Activated CD4-positive, alpha-beta T cell treated with anti-CD3 and anti-CD28 coated beads for 36 hours (primary cell): ENCODE results near the gene TMEM60. TPM values are rescaled to one million over a fixed set of nuclear protein-coding genes. Genes with fewer than 3 reads are reported as not detected.
A peak's percentile ranks its signal among the peaks of the same experiment; 100 is the strongest.
"Not testable (repeated sequence)": the region's sequence is repeated elsewhere in the genome, so short reads cannot be mapped to it uniquely, and the experiment has no call there.

Experiments
- ATAC-seq: fragments of 200-7000 bp; cut with Tn5 transposase; one replicate; pipeline ENCODE4 v1.10.0; 2021; ENCODE audit warnings: mild to moderate bottlenecking, moderate library complexity
- CTCF ChIA-PET: fragments of 350-600 bp; sonication (Branson Sonifier 250); formaldehyde crosslinking; loops from one replicate; lab custom pipeline; 2021; ENCODE audit warnings: antibody characterized with exemption; lab: Charles Lee
- POLR2A ChIA-PET: fragments of 350-600 bp; sonication (Branson Sonifier 250); formaldehyde crosslinking; loops from one replicate; lab custom pipeline; 2021; ENCODE audit warnings: antibody characterized with exemption, inconsistent platforms; lab: Charles Lee
- DNase-seq: peaks from one replicate; pipeline ENCODE4 v3.0.0-alpha.2; 2020
- H3K27ac Mint-ChIP-seq: one replicate; pipeline ENCODE4 v1.8.0; 2021; ENCODE audit warnings: mixed read lengths
- H3K27me3 Mint-ChIP-seq: one replicate; pipeline ENCODE4 v1.8.0; 2021; ENCODE audit warnings: mixed read lengths
- H3K36me3 Mint-ChIP-seq: one replicate; pipeline ENCODE4 v1.8.0; 2021; ENCODE audit warnings: low read depth, mixed read lengths
- H3K4me1 Mint-ChIP-seq: one replicate; pipeline ENCODE4 v1.8.0; 2021; ENCODE audit warnings: mixed read lengths
- H3K4me3 Mint-ChIP-seq: one replicate; pipeline ENCODE4 v1.8.0; 2021; ENCODE audit warnings: mild to moderate bottlenecking, moderate library complexity, mixed read lengths
- H3K9me3 Mint-ChIP-seq: one replicate; pipeline ENCODE4 v1.8.0; 2021; ENCODE audit warnings: low read depth, mixed read lengths
- intact Hi-C, 2 experiments: fragments of 100-400 bp; cut with DNase I in 1 of 2; cut with micrococcal nuclease in 1 of 2; formaldehyde crosslinking; loops; one replicate each; pipeline versions ENCODE4 v1.14.2 to v1.15.1; 2022 to 2024; cut with DNase I, micrococcal nuclease
- total RNA-seq, 2 experiments: library from RNA; stranded (reverse); gene quantifications; one replicate each; pipeline ENCODE4 v1.2.3, GENCODE V29; 2021

The TMEM60 gene, protein sequence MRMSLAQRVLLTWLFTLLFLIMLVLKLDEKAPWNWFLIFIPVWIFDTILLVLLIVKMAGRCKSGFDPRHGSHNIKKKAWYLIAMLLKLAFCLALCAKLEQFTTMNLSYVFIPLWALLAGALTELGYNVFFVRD
- 10 to 100 TPM in 1 of 2 experiments, 1 to 10 TPM in 1; 7.9 to 10.1 TPM for total RNA-seq

DNA sequence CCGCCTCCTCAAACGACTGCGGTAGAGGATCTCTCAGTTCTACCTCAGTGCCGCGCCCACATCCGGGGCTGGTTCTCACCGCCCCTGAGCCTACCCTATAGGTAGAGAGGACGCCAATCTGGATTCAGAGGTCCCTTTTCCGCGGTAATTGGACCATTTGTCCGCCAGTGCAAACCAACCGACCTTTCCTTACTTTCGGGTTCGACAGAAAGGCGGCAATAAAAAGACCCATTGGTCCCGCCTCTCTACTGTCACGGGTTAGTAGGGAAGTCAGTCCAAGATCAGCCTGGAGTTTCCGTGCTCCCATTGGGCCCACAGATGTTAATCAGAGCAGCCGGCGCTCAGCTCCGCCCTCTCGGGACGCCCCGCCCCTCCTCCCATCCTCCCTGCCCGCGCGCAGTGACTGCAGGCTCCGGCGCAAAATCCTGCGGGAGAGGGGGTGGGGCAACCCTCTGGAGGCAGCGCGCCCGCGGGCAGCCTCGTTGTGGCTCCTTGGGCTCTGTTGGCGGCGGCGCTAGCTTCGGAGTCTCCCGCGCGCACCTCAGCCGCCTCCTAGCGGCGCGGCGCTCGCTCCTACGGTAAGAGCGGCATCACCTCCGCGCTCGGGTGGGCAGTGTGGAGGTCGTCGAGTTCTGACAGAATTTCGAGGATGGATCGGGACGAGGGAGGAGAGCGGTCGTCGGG, at the start of gene TMEM60, which contains the start of gene PHTF2:
Gene TMEM60, minus strand, starts transcription at position 41 of the 684 bp plus-strand sequence. CDS start 4,061 bp downstream, outside the sequence.
Gene PHTF2, plus strand, starts transcription at position 380 of the 684 bp plus-strand sequence.
- H3K4me1 Mint-ChIP-seq: peaks cover 68% of the 10 kb centered on the region
- H3K27ac Mint-ChIP-seq: peak within 1 kb of the TSS; percentile 94
- DNase-seq (peak; percentile 96), ATAC-seq (peak; percentile 93)
- H3K4me3 Mint-ChIP-seq: peak within 1 kb of the TSS; percentile 83
- H3K36me3 Mint-ChIP-seq: peaks cover 17% of the 10 kb centered on the region
- intact Hi-C loops: loop anchor here (1.0 to 5.0 kb wide), 9 partner anchors 33 to 1406 kb away; partner anchors contain the start of genes RSBN1L (in 2 of the 2) and PTPN12 (in 1 of the 2)
- H3K27me3 Mint-ChIP-seq: no peaks in the 10 kb centered on the region
- no peaks in the 10 kb centered on the region for H3K9me3 Mint-ChIP-seq
- CTCF ChIA-PET: interaction anchor here (0.7 to 2.2 kb wide), 10 partner anchors 12 to 382 kb away, joined by 3 to 7 read pairs (median 3); partner anchors contain the start of gene GSAP
- POLR2A ChIA-PET: interaction anchor here (1.0 to 1.2 kb wide), 2 partner anchors 77 to 103 kb away, joined by 3 to 4 read pairs; no protein-coding TSS in a partner anchor

DNA sequence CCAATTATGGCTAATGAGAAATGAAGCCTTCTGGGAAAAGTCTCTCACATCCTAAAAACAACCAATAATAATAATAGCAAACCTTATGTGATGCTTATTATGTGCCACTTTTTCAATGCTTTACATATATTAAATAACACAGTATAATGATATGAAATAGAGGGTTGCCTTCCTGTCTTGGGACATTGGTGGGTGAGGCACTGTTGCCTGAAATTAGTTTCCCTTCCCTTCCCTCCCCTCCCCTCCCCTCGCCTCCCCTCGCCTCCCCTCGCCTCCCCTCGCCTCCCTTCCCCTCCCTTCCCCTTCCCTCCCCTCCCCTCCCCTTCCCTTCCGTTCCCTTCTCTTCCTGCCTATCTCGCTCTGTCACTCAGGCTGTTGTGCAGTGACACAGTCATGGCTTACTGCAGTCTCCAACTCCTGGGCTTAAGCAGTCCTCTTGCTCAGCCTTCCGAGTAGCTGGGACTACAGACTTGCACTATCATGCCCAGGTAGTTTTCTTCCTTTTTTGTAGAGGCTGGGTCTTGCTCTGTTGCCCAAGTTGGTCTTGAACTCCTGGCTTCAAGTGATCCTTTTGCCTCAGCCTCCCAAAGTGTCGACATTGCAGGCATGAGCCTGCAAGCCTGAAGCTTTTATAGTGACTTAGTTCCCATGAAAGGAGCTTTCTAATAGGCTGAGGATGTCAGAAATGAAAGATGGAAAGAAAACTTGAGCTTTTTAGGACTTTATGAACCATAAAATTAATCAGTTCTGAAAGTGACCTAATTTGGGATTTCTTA, 48.3 kb upstream of the TMEM60 start:
- CTCF ChIA-PET: interaction anchor here (1.2 kb wide), 1 partner anchor 87 kb away, joined by 4 read pairs; no protein-coding TSS in a partner anchor
- H3K36me3 Mint-ChIP-seq: peaks cover 15% of the 10 kb centered on the region
- H3K27me3 Mint-ChIP-seq: no peaks in the 10 kb centered on the region

DNA sequence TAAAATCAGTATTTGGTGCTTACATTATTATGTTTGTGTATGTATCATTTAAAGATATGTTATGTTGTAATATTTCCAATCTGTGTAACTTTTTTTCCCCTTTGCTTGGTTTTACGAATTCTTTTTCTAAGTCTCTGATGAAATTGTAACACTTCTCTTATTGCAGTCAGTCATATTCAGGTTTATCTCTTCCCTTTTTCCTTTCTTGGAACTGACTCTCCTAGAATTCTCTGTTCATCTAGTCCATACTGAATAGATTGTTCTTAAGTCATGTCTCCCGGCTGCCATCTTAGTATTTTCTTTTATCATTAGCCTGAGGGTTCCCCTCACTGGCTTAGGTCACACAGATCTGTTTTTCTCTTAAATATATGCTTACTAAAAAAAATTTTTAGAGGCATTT, 45.0 kb upstream of the TMEM60 start:
- H3K4me3 Mint-ChIP-seq: no peak overlapping the region

More for the DNA sequence above, 48.3 kb upstream of the TMEM60 start:
- no peak for DNase-seq
- intact Hi-C loops: no loop called here
- Mint-ChIP-seq H3K4me3 (no peak overlapping the region), H3K9me3 (no peaks in the 10 kb centered on the region), H3K4me1 (peaks cover 19% of the 10 kb centered on the region), H3K27ac (no peak overlapping the region)
- POLR2A ChIA-PET: no interaction called here
- no peak for ATAC-seq

DNA sequence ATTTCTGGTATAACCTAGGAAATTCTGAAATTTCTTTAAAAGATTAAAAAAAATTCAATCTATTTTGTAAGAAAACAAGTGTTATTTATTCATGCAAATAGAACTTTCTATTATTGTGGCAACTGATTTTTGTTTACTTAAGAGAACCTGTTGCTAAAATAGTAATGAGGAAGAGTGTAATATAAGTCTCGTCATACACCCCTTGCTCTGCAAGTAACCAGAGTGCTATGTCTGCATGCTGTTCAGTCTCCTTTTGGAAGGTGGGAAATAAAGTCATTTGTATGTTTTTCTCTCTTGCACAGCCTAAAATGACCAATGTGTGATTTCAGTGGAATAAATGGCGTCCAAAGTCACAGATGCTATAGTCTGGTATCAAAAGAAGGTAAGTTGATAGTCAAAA, 41.7 kb upstream of the TMEM60 start:
- H3K4me3 Mint-ChIP-seq: no peak overlapping the region
- peaks cover 7% of the 10 kb centered on the region for H3K36me3 Mint-ChIP-seq
- ChIA-PET POLR2A (no interaction called here), CTCF (no interaction called here)
- no peaks in the 10 kb centered on the region for H3K27me3 Mint-ChIP-seq
- DNase-seq (no peak), ATAC-seq (no peak)
- peaks cover 17% of the 10 kb centered on the region for H3K4me1 Mint-ChIP-seq
- H3K9me3 Mint-ChIP-seq: no peaks in the 10 kb centered on the region
- intact Hi-C loops: no loop called here
- no peak overlapping the region for H3K27ac Mint-ChIP-seq

More for the DNA sequence above, 45.0 kb upstream of the TMEM60 start:
- DNase-seq: no peak
- POLR2A ChIA-PET: no interaction called here
- H3K4me1 Mint-ChIP-seq: peaks cover 16% of the 10 kb centered on the region
- peaks cover 9% of the 10 kb centered on the region for H3K36me3 Mint-ChIP-seq
- ATAC-seq: no peak
- intact Hi-C loops: no loop called here
- H3K9me3 Mint-ChIP-seq: no peaks in the 10 kb centered on the region
- no peak overlapping the region for H3K27ac Mint-ChIP-seq
- H3K27me3 Mint-ChIP-seq: no peaks in the 10 kb centered on the region
- CTCF ChIA-PET: no interaction called here

DNA sequence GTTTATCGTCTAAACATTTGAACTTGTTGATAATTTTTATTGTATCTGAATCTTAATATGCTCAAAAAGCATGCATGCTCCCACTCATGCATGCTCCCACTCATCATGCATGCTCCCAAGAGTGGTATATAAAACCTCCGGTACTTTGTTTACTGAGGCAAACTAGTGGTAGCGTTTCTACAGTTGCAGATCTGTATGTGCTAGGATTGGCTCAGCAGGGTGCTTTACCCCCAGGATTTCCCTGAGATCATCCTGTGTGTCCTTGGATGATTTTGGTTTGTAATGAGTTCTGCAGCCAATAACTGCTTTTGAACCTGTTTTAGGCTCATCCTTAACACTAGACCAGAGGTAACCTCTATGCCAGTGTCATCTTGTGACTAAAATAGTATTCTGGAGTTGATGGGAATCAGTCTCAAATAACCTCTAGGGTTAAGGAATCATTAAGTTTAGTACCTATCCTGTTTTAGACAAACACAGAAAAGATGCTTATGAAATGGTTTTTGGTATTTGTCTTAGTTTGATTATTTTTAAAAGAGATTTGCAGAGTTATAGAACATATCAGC, 40.8 kb upstream of the TMEM60 start:
- peaks cover 7% of the 10 kb centered on the region for H3K36me3 Mint-ChIP-seq
- H3K4me3 Mint-ChIP-seq: no peak overlapping the region
- intact Hi-C loops: no loop called here
- ATAC-seq (no peak), DNase-seq (no peak)
- H3K27ac Mint-ChIP-seq: no peak overlapping the region
- no peaks in the 10 kb centered on the region for H3K27me3 Mint-ChIP-seq
- H3K4me1 Mint-ChIP-seq: peaks cover 23% of the 10 kb centered on the region
- POLR2A ChIA-PET: no interaction called here
- no peaks in the 10 kb centered on the region for H3K9me3 Mint-ChIP-seq
- CTCF ChIA-PET: no interaction called here

DNA sequence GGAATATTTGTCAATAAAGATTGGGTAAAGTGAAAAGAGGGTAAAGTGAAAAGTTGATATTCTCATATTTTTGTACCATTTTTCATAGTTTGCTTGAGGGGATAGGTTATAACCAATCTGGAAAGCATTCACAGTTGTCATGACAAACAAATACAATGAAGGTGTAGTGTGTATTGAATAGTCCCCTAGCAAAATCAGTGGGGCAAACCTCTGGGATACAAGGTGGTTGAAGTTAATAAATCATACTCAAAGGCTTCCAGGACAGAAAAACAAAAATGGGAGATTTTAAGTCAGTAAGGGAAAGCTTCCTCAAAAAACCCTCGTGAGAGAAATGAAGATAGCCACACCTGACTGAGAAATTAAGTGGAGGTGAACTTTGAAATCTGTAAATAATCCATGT, 39.7 kb upstream of the TMEM60 start:
- H3K27ac Mint-ChIP-seq: no peak overlapping the region
- peaks cover 32% of the 10 kb centered on the region for H3K4me1 Mint-ChIP-seq
- DNase-seq (no peak), ATAC-seq (no peak)
- H3K36me3 Mint-ChIP-seq: peaks cover 7% of the 10 kb centered on the region
- H3K4me3 Mint-ChIP-seq: no peak overlapping the region
- H3K9me3 Mint-ChIP-seq: no peaks in the 10 kb centered on the region
- CTCF ChIA-PET: no interaction called here
- H3K27me3 Mint-ChIP-seq: no peaks in the 10 kb centered on the region
- intact Hi-C loops: no loop called here
- POLR2A ChIA-PET: no interaction called here

DNA sequence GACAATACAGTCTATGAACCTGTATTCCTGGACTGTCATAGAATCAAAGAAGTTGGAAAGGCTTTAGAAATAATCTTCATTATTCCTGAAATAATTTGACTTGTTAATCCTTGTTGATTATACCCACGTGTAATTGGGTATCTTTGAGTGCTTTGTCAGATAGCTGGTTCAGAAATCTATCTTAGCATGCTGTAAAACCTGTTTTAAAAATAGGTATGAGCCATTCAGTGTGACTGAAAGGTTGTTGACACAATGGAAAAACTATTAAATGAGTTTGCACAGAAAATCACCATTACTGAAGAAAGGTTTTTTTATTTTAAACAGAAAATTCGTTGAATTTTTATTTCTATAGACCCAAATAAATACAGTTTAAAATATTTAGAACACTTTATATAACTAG, 39.0 kb upstream of the TMEM60 start:
- peaks cover 34% of the 10 kb centered on the region for H3K4me1 Mint-ChIP-seq
- ATAC-seq (no peak), DNase-seq (no peak)
- H3K36me3 Mint-ChIP-seq: peaks cover 7% of the 10 kb centered on the region
- H3K27ac Mint-ChIP-seq: no peak overlapping the region
- no peaks in the 10 kb centered on the region for H3K27me3 Mint-ChIP-seq
- no peaks in the 10 kb centered on the region for H3K9me3 Mint-ChIP-seq
- intact Hi-C loops: no loop called here
- H3K4me3 Mint-ChIP-seq: no peak overlapping the region
- CTCF ChIA-PET: interaction anchor here (0.6 to 0.9 kb wide), 3 partner anchors 13 to 49 kb away, joined by 3 to 4 read pairs (median 3); no protein-coding TSS in a partner anchor
- POLR2A ChIA-PET: no interaction called here

DNA sequence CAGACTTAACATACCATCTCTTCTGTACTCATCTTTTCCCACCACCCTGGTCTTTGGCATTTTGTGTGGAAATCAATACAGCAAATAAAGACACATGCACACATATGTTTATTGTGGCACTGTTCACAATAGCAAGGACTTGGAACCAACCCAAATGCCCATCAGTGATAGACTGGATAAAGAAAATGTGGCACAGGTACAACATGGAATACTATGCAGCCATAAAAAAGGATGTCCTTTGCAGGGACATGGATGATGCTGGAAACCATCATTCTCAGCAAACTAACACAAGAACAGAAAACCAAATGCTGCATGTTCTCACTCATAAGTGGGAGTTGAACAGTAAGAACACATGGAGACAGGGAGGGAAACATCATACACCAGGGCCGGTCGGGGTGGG, 38.2 kb upstream of the TMEM60 start:
- peaks cover 41% of the 10 kb centered on the region for H3K4me1 Mint-ChIP-seq
- H3K9me3 Mint-ChIP-seq, POLR2A ChIA-PET, H3K36me3 Mint-ChIP-seq, intact Hi-C loops, DNase-seq, ATAC-seq, CTCF ChIA-PET, H3K27ac Mint-ChIP-seq, H3K4me3 Mint-ChIP-seq, H3K27me3 Mint-ChIP-seq: not testable (repeated sequence)

DNA sequence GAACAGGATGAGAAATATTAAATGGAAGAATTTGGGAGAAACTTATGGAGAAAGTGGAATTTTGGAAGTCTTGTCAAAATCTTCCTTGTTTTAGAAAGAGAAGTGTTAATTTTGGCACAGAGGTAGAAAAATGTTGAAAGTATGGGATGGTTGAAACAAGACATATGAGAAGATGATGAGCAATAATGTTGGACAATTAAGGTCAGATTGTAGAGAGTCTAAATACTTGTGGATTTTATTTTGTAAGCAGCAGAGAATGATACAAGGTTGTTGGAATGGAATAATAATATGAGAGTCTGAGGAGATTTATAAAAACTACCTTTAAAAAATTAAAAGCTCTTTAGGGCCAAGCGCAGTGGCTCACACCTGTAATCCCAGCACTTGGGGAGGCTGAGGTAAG, 34.9 kb upstream of the TMEM60 start:
- peaks cover 54% of the 10 kb centered on the region for H3K4me1 Mint-ChIP-seq
- intact Hi-C loops: loop anchor here in 1 of 2 experiments (5.0 kb wide), 1 partner anchor 49 kb away; no protein-coding TSS in a partner anchor

DNA sequence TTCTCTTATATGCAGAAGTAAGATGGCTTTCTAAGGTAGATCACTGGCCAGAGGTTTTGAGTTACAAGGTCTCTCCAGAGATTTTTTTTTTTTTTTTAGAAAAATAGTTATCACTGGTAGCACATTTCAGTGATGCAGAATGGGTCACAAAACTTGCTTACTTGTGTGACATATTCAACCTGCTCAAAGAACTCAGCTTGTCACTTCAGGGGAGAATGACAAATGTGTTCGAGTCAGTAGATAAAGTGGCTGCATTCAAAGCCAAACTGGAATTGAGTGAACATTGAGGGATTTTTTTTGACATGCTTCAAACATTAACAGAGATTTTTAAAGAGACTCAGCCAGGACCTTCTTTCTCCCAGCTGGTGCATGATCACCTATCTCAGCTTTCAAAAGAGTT, 33.7 kb upstream of the TMEM60 start:
- Mint-ChIP-seq H3K4me1 (peaks cover 53% of the 10 kb centered on the region), H3K27ac (no peak overlapping the region), H3K9me3 (no peaks in the 10 kb centered on the region), H3K36me3 (peaks cover 7% of the 10 kb centered on the region), H3K27me3 (no peaks in the 10 kb centered on the region), H3K4me3 (no peak overlapping the region)
- intact Hi-C loops: loop anchor here (1.0 to 5.0 kb wide), 3 partner anchors 29 to 50 kb away; partner anchors contain the start of genes PHTF2 (in 2 of the 2) and TMEM60 (in 2 of the 2)
- CTCF ChIA-PET: interaction anchor here (0.6 to 1.3 kb wide), 2 partner anchors 33 to 71 kb away, joined by 4 to 7 read pairs; partner anchors contain the start of genes PHTF2 and TMEM60
- peak; percentile 15 for ATAC-seq
- DNase-seq: no peak
- POLR2A ChIA-PET: interaction anchor here (0.6 kb wide), 1 partner anchor 174 kb away, joined by 9 read pairs; no protein-coding TSS in a partner anchor

More for the DNA sequence above, 34.9 kb upstream of the TMEM60 start:
- H3K27ac Mint-ChIP-seq: peak overlapping the region; percentile 23
- DNase-seq (no peak), ATAC-seq (no peak)
- peaks cover 7% of the 10 kb centered on the region for H3K36me3 Mint-ChIP-seq
- ChIA-PET POLR2A (no interaction called here), CTCF (interaction anchor here (1.3 kb wide), 1 partner anchor 175 kb away, joined by 3 read pairs; no protein-coding TSS in a partner anchor)
- H3K4me3 Mint-ChIP-seq: no peak overlapping the region
- no peaks in the 10 kb centered on the region for H3K27me3 Mint-ChIP-seq
- no peaks in the 10 kb centered on the region for H3K9me3 Mint-ChIP-seq
